ENCODE results near the gene KDM2A. TPM values are rescaled to one million over a fixed set of nuclear protein-coding genes. Genes with fewer than 3 reads are reported as not detected.
"Not testable (repeated sequence)": the region's sequence is repeated elsewhere in the genome, so short reads cannot be mapped to it uniquely, and the experiment has no call there.

The KDM2A gene
- total RNA-seq, 2 donors from 2014 or later, result 50.3 to 97.6 TPM

DNA sequence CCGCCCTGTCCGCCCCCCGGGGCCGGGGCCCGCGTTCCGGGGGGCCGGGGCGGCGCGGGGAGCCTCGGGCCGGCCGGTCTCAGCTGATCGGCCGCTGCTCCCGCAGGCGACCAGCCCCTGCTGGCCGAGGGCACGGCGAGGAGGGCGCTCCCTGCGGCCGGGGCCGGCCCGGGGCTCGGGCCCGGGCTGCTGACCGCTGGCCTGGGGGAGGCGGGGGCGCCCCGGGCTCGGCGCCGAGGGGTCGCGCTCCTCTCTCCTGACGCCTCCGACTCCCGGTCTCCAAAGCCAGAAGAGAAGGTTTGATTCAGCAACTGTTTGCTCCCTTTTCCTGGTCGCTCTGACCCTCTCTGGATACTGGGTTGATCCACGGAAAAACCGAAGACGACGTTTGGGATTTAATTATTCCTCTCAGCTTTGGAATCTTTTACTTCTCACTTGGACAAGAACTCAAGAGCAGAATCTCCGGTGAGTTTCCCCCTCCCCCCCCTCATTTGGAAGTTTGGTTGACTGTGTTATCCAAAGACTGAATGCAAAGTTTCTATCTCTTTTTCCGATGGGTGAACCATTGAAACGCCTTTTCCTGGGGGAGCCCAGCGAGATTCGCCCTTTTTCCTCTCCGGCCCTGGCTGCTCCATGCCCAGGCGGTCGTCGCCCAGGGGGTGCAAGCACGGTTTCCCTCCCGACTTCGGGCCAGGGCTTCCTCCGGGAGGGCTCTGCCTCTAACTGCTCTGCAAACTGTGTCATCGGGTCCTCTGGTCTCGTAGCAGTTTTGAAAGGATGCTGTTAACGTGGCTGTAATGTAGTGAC, 725 bp downstream of the KDM2A start:
- Histone ChIP-seq H3K36me3 (no peaks in the 10 kb centered on the region), H3K9me3 (no peaks in the 10 kb centered on the region), H3K4me3 (peak overlapping the region; percentile 94 to 97), H3K27ac (peak overlapping the region; percentile 98 to 99), H3K4me1 (replicated peaks) (peaks cover 3% of the 10 kb centered on the region), H3K27me3 (replicated peaks; ENCODE audit: insufficient read depth) (no peaks in the 10 kb centered on the region)
- intact Hi-C loops (cut with DNase I), result loop anchor here (5.0 kb wide), 2 partner anchors 43 to 123 kb away; no protein-coding TSS in a partner anchor
- DNase-seq (ENCODE audit: low spot score), result peak; percentile 17
- TF ChIP-seq POLR2AphosphoS5 (IDR thresholded peaks at IDR 0.05) (no peak), POLR2A (IDR thresholded peaks at IDR 0.05) (peak; percentile 7)
- TF ChIP-seq, protein P1, sequence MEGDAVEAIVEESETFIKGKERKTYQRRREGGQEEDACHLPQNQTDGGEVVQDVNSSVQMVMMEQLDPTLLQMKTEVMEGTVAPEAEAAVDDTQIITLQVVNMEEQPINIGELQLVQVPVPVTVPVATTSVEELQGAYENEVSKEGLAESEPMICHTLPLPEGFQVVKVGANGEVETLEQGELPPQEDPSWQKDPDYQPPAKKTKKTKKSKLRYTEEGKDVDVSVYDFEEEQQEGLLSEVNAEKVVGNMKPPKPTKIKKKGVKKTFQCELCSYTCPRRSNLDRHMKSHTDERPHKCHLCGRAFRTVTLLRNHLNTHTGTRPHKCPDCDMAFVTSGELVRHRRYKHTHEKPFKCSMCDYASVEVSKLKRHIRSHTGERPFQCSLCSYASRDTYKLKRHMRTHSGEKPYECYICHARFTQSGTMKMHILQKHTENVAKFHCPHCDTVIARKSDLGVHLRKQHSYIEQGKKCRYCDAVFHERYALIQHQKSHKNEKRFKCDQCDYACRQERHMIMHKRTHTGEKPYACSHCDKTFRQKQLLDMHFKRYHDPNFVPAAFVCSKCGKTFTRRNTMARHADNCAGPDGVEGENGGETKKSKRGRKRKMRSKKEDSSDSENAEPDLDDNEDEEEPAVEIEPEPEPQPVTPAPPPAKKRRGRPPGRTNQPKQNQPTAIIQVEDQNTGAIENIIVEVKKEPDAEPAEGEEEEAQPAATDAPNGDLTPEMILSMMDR (IDR thresholded peaks at IDR 0.05), result no peak
- WGBS, result under 1% methylated on average over 41 of the region's 61 CpGs

DNA sequence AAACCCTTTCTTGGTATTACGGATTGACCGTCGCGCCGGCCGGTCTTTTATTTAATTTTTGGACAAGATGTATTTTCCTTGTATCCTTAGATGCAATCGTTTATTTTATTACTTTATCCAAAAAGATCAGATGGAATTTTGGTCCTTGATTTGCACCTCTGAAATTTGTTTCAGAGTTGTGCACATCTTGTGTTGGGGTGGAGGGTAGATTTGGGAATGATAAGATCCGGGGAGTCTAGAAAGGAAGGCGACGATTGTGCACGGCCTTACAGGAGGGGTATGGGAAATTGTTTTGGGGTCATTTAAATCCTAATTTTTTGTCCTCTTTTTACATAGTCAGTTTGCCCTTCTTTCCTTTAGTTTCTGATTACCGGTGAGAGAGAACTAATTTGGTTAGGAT, 1.4 kb downstream of the KDM2A start:
- Histone ChIP-seq H3K4me3 (peak overlapping the region; percentile 94 to 97), H3K36me3 (no peaks in the 10 kb centered on the region), H3K27me3 (replicated peaks; ENCODE audit: insufficient read depth) (no peaks in the 10 kb centered on the region), H3K27ac (peak overlapping the region; percentile 98 to 99), H3K9me3 (no peaks in the 10 kb centered on the region), H3K4me1 (replicated peaks) (peaks cover 3% of the 10 kb centered on the region)
- DNase-seq (ENCODE audit: low spot score), result no peak
- TF ChIP-seq POLR2AphosphoS5 (IDR thresholded peaks at IDR 0.05) (no peak), POLR2A (IDR thresholded peaks at IDR 0.05) (no peak)
- TF ChIP-seq, protein P1 (IDR thresholded peaks at IDR 0.05), result no peak
- intact Hi-C loops (cut with DNase I), result no loop called here
- WGBS, result under 1% methylated on average over 12 of the region's 12 CpGs

DNA sequence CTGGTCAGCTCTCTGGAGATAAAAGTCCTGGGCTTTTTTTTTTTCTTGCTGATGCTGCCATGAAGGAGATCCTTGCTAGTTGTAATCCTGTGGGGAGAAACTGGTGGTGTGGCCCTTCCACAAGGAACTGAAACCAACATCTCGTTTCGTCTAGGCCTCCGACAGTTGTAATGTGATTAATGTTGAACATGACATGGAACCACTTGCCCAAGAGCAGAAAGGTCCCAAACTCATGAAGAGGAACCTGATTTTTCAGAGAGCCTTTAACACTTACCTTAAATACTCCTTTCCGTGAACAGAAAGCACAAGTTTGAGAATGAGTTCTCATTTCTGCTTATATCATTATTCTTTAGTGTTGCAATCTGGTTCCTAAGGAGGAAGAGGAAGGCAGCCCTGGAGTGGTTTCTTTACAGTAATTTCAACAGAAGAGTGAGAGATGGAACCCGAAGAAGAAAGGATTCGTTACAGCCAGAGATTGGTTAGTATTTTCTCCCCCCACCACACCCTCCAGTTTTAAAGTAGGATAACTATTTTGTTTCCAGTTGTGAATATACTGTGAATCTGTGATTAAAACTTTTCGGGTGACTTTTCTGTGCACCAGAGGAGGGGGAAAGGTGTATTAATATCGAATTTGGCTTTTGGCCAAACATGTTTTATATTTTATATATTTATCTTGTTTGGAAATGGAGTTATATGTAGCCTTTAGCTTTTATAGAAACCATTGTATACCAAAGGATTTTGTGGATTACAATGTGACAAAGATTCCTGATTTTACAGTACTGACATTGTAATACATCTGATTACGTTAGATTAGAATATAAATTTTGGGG, 2.0 kb downstream of the KDM2A start:
- TF ChIP-seq POLR2A (IDR thresholded peaks at IDR 0.05), result peak; percentile 26
- TF ChIP-seq, protein P1 (IDR thresholded peaks at IDR 0.05), result no peak
- DNase-seq (ENCODE audit: low spot score), result peak; percentile 33
- WGBS, result 5% methylated on average over 9 of the region's 9 CpGs
- Histone ChIP-seq H3K4me3 (peak overlapping the region; percentile 94 to 97), H3K27ac (peak overlapping the region; percentile 98 to 99), H3K36me3 (no peaks in the 10 kb centered on the region), H3K9me3 (no peaks in the 10 kb centered on the region), H3K4me1 (replicated peaks) (peaks cover 3% of the 10 kb centered on the region), H3K27me3 (replicated peaks; ENCODE audit: insufficient read depth) (no peaks in the 10 kb centered on the region)
- intact Hi-C loops (cut with DNase I), result no loop called here

DNA sequence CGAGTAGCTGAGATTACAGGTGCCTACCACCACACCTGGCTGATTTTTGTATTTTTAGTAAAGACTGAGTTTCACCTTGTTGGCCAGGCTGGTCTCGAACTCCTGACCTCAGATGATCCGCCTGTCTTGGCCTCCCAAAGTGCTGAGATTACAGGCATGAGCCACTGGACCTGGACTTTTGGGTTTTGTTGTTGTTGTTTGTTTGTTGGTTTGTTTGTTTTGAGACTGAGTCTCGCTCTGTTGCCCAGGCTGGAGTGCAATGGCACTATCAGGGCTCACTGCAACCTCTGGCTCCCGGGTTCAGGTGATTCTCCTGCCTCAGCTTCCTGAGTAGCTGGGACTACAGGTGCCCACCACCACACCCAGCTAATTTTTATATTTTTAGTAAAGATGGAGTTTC, 4.7 kb downstream of the KDM2A start:
- intact Hi-C loops (cut with DNase I); DNase-seq (ENCODE audit: low spot score): not testable (repeated sequence)

DNA sequence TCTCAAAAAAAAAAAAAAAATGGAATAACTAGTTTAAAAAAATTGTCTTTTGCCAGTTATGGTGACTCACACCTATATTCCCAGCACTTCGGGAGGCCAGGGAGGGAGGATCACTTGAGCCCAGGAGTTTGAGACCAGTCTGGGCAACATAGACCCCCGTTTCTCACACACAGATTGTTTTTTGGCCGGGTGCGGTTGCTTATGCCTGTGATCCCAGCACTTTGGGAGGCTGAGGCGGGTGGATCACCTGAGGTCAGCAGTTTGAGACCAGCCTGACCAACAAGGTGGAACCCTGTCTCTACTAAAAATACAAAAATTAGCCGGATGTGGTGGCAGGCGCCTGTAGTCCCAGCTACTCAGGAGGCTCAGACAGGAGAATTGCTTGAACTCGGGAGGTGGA, 7.2 kb downstream of the KDM2A start:
- H3K4me3 ChIP-seq; H3K27ac ChIP-seq; DNase-seq (ENCODE audit: low spot score); H3K36me3 ChIP-seq; intact Hi-C loops (cut with DNase I); H3K9me3 ChIP-seq; H3K27me3 ChIP-seq (replicated peaks; ENCODE audit: insufficient read depth); H3K4me1 ChIP-seq (replicated peaks): not testable (repeated sequence)
- 89% methylated on average over 8 of the region's 8 CpGs for WGBS

More for the DNA sequence above, 4.7 kb downstream of the KDM2A start:
- not testable (repeated sequence) for H3K27me3 ChIP-seq (replicated peaks; ENCODE audit: insufficient read depth); H3K27ac ChIP-seq; H3K4me1 ChIP-seq (replicated peaks); H3K36me3 ChIP-seq; H3K4me3 ChIP-seq; H3K9me3 ChIP-seq
- WGBS, result 94% methylated on average over 5 of the region's 5 CpGs

All from prostate gland (tissue), 2 donors.